Measurements from ENCODE around the gene H19. TPM values are rescaled to one million over a fixed set of nuclear protein-coding genes. Genes with fewer than 3 reads are reported as not detected.

The H19 gene
- total and polyA plus RNA-seq, 4 donors: 194 to 16,780 (median 332) TPM

DNA sequence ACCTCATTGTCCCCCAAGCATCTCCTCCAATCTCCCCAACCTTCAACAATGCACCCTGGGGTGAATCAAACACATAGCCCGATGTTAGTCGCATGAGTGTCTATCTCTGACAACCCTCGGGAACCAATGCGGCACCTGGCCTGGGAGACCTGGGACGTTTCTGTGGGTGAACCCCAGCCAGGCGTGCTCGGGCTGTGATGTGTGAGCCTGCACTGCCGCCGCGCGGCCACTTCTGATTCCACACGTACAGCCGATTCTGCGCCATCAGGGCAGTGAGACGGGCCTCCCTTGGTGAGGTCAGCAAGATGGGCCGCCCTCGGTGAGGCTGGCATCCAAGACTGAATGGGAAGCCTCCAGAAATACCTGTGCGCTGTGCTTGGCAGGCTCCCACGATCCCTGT is 5.2 kb upstream of the H19 start (continued):
- TF ChIP-seq, protein P1, sequence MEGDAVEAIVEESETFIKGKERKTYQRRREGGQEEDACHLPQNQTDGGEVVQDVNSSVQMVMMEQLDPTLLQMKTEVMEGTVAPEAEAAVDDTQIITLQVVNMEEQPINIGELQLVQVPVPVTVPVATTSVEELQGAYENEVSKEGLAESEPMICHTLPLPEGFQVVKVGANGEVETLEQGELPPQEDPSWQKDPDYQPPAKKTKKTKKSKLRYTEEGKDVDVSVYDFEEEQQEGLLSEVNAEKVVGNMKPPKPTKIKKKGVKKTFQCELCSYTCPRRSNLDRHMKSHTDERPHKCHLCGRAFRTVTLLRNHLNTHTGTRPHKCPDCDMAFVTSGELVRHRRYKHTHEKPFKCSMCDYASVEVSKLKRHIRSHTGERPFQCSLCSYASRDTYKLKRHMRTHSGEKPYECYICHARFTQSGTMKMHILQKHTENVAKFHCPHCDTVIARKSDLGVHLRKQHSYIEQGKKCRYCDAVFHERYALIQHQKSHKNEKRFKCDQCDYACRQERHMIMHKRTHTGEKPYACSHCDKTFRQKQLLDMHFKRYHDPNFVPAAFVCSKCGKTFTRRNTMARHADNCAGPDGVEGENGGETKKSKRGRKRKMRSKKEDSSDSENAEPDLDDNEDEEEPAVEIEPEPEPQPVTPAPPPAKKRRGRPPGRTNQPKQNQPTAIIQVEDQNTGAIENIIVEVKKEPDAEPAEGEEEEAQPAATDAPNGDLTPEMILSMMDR (IDR thresholded peaks at IDR 0.05; ENCODE audit: low read depth, low read length, missing input control): no peak
- TF ChIP-seq SP1 (IDR thresholded peaks at IDR 0.05) (no peak), RXRA (IDR thresholded peaks at IDR 0.05) (no peak), YY1 (IDR thresholded peaks at IDR 0.05) (no peak), RAD21 (IDR thresholded peaks at IDR 0.05) (no peak), EGR1 (IDR thresholded peaks at IDR 0.05; ENCODE audit: low read depth in 2 of 2) (no peak), JUND (IDR thresholded peaks at IDR 0.05) (no peak), HNF4G (IDR thresholded peaks at IDR 0.05) (no peak)
- TF ChIP-seq, protein P2, sequence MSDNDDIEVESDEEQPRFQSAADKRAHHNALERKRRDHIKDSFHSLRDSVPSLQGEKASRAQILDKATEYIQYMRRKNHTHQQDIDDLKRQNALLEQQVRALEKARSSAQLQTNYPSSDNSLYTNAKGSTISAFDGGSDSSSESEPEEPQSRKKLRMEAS (IDR thresholded peaks at IDR 0.05): no peak

DNA sequence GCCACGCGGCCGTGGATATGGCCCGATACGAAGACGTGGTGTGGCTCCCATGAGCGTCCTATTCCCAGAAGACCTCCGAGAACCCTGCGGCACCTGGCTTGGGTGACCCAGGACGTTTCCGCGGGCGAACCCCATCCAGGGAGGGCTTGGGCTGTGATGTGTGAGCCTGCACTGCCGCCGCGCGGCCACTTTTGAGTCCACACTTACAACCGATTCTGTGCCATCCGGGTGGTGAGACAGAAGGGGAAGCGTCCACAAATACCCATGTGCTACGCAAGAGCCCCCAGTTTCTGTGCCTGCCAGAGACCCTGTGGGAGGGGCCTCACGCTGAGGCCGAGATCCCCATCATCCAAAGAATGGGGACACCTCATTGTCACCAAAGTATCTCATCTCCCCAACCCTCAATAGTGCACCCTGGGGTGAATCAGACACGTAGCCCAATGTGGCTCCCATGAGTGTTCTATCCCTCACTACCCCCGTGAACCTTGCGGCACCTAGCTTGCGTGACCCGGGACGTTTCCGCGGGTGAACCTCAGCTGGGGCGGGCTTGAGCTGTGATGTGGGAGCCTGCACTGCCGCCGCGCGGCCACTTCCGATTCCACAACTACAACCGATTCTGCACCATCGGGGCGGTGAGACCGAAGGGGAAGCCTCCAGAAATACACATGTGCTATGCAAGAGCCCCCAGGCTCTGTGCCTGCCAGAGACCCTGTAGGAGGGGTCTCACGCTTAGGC is 4.6 kb upstream of the H19 start:
- no peaks in the 10 kb centered on the region for H3K9me3 ChIP-seq (ENCODE audit: control insufficient read depth in 4 of 4, low read length in 3 of 4)
- H3K4me1 ChIP-seq (ENCODE audit: control insufficient read depth in 4 of 4, insufficient read depth in 4 of 4, low read length in 3 of 4): no peaks in the 10 kb centered on the region
- H3K27ac ChIP-seq (ENCODE audit: low read depth in 1 of 2, low read length in 2 of 2): no peak overlapping the region
- no peak overlapping the region for H3K9ac ChIP-seq (ENCODE audit: low read depth in 1 of 2, low read length in 2 of 2)
- TF ChIP-seq, protein P3, sequence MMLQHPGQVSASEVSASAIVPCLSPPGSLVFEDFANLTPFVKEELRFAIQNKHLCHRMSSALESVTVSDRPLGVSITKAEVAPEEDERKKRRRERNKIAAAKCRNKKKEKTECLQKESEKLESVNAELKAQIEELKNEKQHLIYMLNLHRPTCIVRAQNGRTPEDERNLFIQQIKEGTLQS (IDR thresholded peaks at IDR 0.05): no peak
- TF ChIP-seq GABPA (IDR thresholded peaks at IDR 0.05 in 1 of 2, conservative IDR thresholded peaks at IDR 0.05 in 1 of 2) (no peak), FOXA2 (IDR thresholded peaks at IDR 0.05) (no peak), HNF4A (conservative IDR thresholded peaks at IDR 0.05) (no peak), TAF1 (conservative IDR thresholded peaks at IDR 0.05) (no peak), RXRA (IDR thresholded peaks at IDR 0.05) (no peak), YY1 (IDR thresholded peaks at IDR 0.05) (no peak), EGR1 (IDR thresholded peaks at IDR 0.05; ENCODE audit: low read depth in 2 of 2) (no peak), JUND (IDR thresholded peaks at IDR 0.05) (no peak)
- TF ChIP-seq, protein P4, sequence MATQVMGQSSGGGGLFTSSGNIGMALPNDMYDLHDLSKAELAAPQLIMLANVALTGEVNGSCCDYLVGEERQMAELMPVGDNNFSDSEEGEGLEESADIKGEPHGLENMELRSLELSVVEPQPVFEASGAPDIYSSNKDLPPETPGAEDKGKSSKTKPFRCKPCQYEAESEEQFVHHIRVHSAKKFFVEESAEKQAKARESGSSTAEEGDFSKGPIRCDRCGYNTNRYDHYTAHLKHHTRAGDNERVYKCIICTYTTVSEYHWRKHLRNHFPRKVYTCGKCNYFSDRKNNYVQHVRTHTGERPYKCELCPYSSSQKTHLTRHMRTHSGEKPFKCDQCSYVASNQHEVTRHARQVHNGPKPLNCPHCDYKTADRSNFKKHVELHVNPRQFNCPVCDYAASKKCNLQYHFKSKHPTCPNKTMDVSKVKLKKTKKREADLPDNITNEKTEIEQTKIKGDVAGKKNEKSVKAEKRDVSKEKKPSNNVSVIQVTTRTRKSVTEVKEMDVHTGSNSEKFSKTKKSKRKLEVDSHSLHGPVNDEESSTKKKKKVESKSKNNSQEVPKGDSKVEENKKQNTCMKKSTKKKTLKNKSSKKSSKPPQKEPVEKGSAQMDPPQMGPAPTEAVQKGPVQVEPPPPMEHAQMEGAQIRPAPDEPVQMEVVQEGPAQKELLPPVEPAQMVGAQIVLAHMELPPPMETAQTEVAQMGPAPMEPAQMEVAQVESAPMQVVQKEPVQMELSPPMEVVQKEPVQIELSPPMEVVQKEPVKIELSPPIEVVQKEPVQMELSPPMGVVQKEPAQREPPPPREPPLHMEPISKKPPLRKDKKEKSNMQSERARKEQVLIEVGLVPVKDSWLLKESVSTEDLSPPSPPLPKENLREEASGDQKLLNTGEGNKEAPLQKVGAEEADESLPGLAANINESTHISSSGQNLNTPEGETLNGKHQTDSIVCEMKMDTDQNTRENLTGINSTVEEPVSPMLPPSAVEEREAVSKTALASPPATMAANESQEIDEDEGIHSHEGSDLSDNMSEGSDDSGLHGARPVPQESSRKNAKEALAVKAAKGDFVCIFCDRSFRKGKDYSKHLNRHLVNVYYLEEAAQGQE (IDR thresholded peaks at IDR 0.05): no peak
- no peak for DNase-seq (ENCODE audit: low spot score)
- no peaks in the 10 kb centered on the region for H3K27me3 ChIP-seq (ENCODE audit: control insufficient read depth in 4 of 4, insufficient read depth in 4 of 4, low read length in 3 of 4)
- H3K4me3 ChIP-seq (ENCODE audit: low read depth in 1 of 3, low read length in 3 of 3): no peak overlapping the region
- H3K36me3 ChIP-seq (ENCODE audit: control insufficient read depth in 4 of 4, insufficient read depth in 3 of 4, low read depth in 1 of 4, low read length in 3 of 4): no peaks in the 10 kb centered on the region
- WGBS: no CpG with 5 or more reads among the region's 42 CpGs
